Activated T-cell treated with anti-CD3 and anti-CD28 coated beads, Interleukin-2, amount 50 U/mL, for 1 hour (primary cell): ENCODE results near the gene DNAJC11.
"Not testable (repeated sequence)": the region's sequence is repeated elsewhere in the genome, so short reads cannot be mapped to it uniquely, and the experiment has no call there.

ENCODE experiments used
- DNase-seq: peaks from one replicate; pipeline ENCODE4 v3.0.0-alpha.2; 2020

Gene DNAJC11

GRCh38 chr1:6623269-6623965 lies 78.2 kb downstream of the DNAJC11 start:
- DNase-seq, result no peak

DNA sequence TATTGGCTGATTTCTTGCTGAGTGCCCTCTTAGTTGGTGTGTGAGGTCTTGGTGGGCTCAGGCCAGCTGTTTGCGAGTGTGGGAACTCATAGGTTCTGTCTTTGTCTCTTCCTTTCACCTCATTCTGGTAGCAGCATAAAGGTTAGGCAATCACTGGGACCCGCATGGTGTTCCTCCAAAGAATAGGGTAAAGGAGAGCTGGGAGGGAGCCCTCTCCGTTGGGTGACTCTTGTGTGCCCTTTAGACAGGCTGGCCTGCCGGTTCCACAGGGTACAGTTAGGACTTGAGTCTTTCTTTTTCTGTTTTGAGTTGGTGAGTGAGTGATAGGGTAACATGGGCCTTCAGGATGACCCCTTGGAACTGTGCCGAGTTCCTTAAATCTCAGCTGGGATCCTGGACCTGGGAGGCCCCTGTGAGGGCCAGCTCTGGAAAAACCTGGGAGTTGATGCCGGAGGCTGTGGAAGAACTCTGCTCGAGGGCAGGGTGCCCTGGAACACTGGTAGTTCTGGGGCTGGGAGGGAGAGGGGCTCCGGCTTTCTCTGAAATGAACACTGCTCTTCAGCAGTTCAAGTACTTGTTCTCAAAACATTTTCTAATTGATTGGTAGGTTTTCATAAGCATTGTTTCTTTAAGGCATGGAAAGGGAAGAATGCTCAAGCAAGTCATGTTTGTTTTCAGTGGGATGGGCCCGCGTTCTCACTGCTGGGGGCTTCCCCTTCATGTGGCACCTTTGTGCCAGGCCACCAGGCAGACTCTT lies 79.0 kb downstream of the DNAJC11 start:
- DNase-seq, result no peak

GRCh38 chr1:6621429-6622391 lies 79.9 kb downstream of the DNAJC11 start:
- no peak for DNase-seq

- DNase-seq, result no peak
Measured at GRCh38 chr1:6619045-6619444, 82.6 kb downstream of the DNAJC11 start.

GRCh38 chr1:6614929-6615785 lies 86.5 kb downstream of the DNAJC11 start:
- no peak for DNase-seq

GRCh38 chr1:6614019-6614928 lies 87.3 kb downstream of the DNAJC11 start:
- peak; percentile 67 for DNase-seq

DNA sequence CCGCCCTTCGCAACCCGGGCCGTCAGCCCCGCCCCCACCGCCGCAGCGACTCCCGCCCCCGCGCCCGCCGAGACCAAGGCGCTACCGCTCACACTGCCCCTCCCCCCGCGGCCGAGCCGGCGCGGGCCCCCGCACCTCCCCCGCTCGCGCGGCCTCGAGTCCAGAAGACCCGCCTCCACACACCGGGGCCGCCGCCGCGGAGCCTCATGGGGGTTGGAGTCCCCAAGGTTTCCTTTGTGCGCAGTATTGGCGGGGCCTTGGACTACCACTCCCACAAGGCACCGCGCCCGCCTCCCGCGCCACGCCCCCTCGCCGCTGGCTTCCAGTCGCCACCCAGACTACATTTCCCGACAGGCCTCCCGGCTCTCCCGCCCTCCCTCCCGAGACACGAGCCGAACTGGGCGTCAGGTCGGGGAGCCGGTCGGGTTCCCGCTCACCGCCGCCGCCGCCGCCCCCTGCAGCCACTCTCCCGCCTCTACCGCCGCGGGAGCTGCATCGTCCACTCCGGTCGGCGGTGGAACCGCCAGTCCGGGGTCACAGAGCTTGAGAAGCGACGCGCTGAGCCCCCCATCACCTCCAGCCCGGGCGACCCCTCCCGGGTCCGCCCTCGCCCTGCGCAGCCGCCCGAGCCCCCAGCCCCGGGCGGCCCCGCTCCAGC lies 88.1 kb downstream of the DNAJC11 start, which contains the start of gene PHF13:
Gene PHF13 (plus strand): TSS at position 371 of the 658 bp plus-strand sequence. CDS start 336 bp downstream, outside the sequence.
- DNase-seq, result peak; percentile 99

DNA sequence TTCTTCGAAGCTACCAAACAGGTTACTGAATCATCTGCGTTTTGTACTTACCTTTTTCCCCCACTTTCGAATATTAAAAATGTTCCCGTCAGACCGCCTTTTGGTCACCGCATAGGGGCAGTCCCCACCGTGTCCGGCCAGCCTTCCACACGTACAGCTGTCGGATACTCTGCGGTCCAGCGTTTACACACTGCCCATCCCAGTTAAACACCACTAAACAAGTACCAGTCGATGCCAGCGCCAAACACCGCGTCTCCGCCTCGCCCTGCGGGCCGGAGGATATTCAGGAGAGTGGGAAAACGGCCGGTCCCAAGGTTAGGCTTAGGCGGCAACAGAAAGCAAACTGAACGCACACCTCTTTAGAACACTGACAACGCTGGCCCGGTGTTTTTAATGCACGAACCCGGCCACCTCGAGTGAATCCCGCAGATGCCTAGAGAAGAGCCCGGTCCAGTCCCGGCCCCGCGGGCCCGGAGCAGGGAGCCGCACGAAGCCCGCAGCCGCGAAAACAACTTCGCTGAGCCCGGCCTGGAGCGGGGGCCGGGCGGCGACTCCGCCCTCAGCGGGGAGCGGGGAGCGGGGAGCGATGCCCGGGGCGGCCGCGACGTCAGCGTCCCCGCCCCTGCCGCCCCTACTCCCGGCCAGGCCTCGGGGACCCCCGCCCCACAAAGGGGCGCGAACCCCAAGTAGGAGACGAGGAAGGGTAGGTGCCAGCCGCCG lies 88.8 kb downstream of the DNAJC11 start:
- no peak for DNase-seq

DNA sequence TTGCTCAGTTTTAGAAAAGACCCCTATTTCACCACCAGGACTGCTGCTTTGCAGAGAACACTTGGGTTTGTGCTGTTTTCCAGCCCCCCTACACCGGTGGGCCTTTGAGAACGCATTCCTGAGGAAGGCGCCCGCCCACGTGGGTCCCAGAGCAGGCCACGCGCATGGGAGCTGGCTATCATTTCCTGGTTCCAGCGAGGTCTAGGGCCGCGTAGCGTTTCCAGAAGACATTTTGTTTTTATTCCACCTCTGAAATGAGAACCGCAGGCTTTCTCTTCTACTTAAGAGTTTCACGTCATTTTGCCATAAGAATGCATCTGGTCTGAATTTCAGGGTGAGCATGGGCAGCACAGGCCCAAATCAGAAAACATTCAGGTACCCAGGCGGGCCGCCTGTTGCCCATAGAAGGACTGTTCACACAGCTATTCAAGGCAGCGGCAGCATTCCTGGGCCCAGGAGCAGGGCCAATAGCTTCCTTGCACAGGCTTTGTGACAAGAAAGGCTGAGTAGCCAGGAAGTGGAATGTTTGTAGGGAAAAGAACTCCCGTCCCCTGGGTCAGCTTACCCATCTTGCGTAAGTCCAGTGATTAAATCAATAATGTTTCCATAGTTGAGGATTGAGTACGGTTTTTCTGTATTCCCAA lies 97.6 kb downstream of the DNAJC11 start:
- peak; percentile 57 for DNase-seq

GRCh38 chr1:6603238-6603914 lies 98.2 kb downstream of the DNAJC11 start:
- DNase-seq, result peak; percentile 73

GRCh38 chr1:6602669-6603237 lies 98.9 kb downstream of the DNAJC11 start, which contains the start of gene KLHL21:
TSS of gene KLHL21 (minus strand) at chr1:6602869. CDS start at chr1:6602817, 52 bp downstream.
- peak; percentile 86 for DNase-seq

- peak; percentile 55 for DNase-seq
Measured at GRCh38 chr1:6601923-6602668, 99.5 kb downstream of the DNAJC11 start.

GRCh38 chr1:6601049-6601922 lies 100.3 kb downstream of the DNAJC11 start:
- DNase-seq, result peak; percentile 72

GRCh38 chr1:6600410-6601048 lies 101.1 kb downstream of the DNAJC11 start:
- no peak for DNase-seq

- DNase-seq, result not testable (repeated sequence)
Measured at GRCh38 chr1:6599991-6600390, 101.6 kb downstream of the DNAJC11 start.
